A549 (cell line): ENCODE measurements around the gene IL20RB. TPM values are rescaled to one million over a fixed set of nuclear protein-coding genes. Genes with fewer than 3 reads are reported as not detected.

ENCODE experiments used
- ATAC-seq, 2 experiments: fragments of 200-7000 bp in 1 of 2; fragments of >200 bp in 1 of 2; cut with Nextera tagmentation in 1 of 2; cut with Tn5 transposase in 1 of 2; 3 replicates each; pipeline versions ENCODE4 v1.8.0 to v1.9.1; 2018 to 2020; ENCODE audit warnings: mild to moderate bottlenecking in 1 of 2, moderate library complexity in 1 of 2
- CTCF ChIA-PET: fragments of 300-600 bp; sonication (Branson Sonifier 250); formaldehyde crosslinking; extraction: SDS; loops from one replicate; lab custom pipeline; 2021; ENCODE audit warnings: antibody characterized with exemption, inconsistent platforms; lab: Yijun Ruan, JAX
- POLR2A ChIA-PET: fragments of 350-600 bp; formaldehyde crosslinking; extraction: SDS; loops from one replicate; lab custom pipeline; 2021; ENCODE audit warnings: antibody characterized with exemption, inconsistent platforms; lab: Yijun Ruan, JAX
- DNase-seq, 2 experiments: peaks; one replicate each; pipeline versions ENCODE4 v3.0.0 to v3.0.0-alpha.2; 2011 to 2016; ENCODE audit warnings: low read depth in 1 of 2, low spot score in 1 of 2
- FAIRE-seq: peaks from 2 replicates; lab custom pipeline; 2011; peaks lifted over from hg19 to GRCh38; lab: Jason Lieb, UNC
- H3K27ac ChIP-seq, 2 experiments: fragments of >200 bp; sonication (Bioruptor Twin); formaldehyde crosslinking; 3 replicates each; pipeline ENCODE4 v1.5.1; 2016 to 2017
- H3K4me1 ChIP-seq: fragments of >200 bp; sonication (Bioruptor Twin); formaldehyde crosslinking; 3 replicates; pipeline ENCODE4 v1.6.1; 2016
- H3K4me2 ChIP-seq: fragments of >200 bp; sonication (Bioruptor Twin); formaldehyde crosslinking; 3 replicates; pipeline ENCODE4 v1.6.1; 2016
- H3K4me3 ChIP-seq: fragments of >200 bp; sonication (Bioruptor Twin); formaldehyde crosslinking; 3 replicates; pipeline ENCODE4 v1.5.1; 2016
- H3K9me3 ChIP-seq: fragments of >200 bp; sonication (Bioruptor Twin); formaldehyde crosslinking; 3 replicates; pipeline ENCODE4 v1.6.1; 2016
- BCL3 ChIP-seq: fragments of >200 bp; sonication (Bioruptor Twin); formaldehyde crosslinking; IDR thresholded peaks from 3 replicates; pipeline ENCODE4 v1.6.1; 2016
- CBX2 ChIP-seq: fragments of 200-600 bp; sonication (generic); IDR thresholded peaks from 2 replicates; pipeline ENCODE4 v1.6.1; 2016; ENCODE audit warnings: low read depth, mild to moderate bottlenecking, borderline replicate concordance
- CHD4 ChIP-seq: fragments of 200-600 bp; sonication (generic); IDR thresholded peaks from 2 replicates; pipeline ENCODE4 v1.6.1; 2016; ENCODE audit warnings: antibody characterized with exemption, mild to moderate bottlenecking, borderline replicate concordance
- EHF ChIP-seq: fragments of 250-450 bp; sonication (Bioruptor Pico); IDR thresholded peaks from 2 replicates; pipeline ENCODE4 v1.5.0; 2020; ENCODE audit warnings: mild to moderate bottlenecking
- ELK1 ChIP-seq: fragments of 150-350 bp; IDR thresholded peaks from 2 replicates; pipeline ENCODE4 v1.6.1; 2014; ENCODE audit warnings: low read depth, mild to moderate bottlenecking, low read length
- EP300 ChIP-seq, 2 experiments: fragments of >200 bp; sonication (Bioruptor Twin); formaldehyde crosslinking; IDR thresholded peaks; 2 replicates in 1 of 2; 3 replicates in 1 of 2; pipeline ENCODE4 v1.6.1; 2016 to 2017
- ESRRA ChIP-seq: fragments of 150-350 bp; IDR thresholded peaks from 2 replicates; pipeline ENCODE4 v1.6.1; 2014; ENCODE audit warnings: mild to moderate bottlenecking, low read length, borderline replicate concordance
- FOXS1 ChIP-seq: fragments of 250-450 bp; sonication (Bioruptor Pico); IDR thresholded peaks from 2 replicates; pipeline ENCODE4 v1.5.0; 2020; ENCODE audit warnings: mild to moderate bottlenecking, moderate library complexity
- HDAC2 ChIP-seq: fragments of 200-600 bp; sonication (generic); IDR thresholded peaks from 2 replicates; pipeline ENCODE4 v1.6.1; 2016
- HEYL ChIP-seq: fragments of 250-450 bp; sonication (Bioruptor Pico); IDR thresholded peaks from 2 replicates; pipeline ENCODE4 v1.8.0; 2021; ENCODE audit warnings: mild to moderate bottlenecking, moderate library complexity
- JUNB ChIP-seq: fragments of >200 bp; sonication (Bioruptor Twin); formaldehyde crosslinking; IDR thresholded peaks from 2 replicates; pipeline ENCODE4 v1.6.1; 2016
- KDM5A ChIP-seq: fragments of 200-600 bp; sonication (generic); IDR thresholded peaks from 2 replicates; pipeline ENCODE4 v1.6.1; 2016; ENCODE audit warnings: antibody characterized with exemption, mild to moderate bottlenecking
- MAFK ChIP-seq: fragments of 450-650 bp; IDR thresholded peaks from 2 replicates; pipeline ENCODE4 v1.6.1; 2014; ENCODE audit not compliant: partially characterized antibody
- MAX ChIP-seq: IDR thresholded peaks from 2 replicates; pipeline ENCODE4 v1.6.1; 2012
- NR3C1 ChIP-seq: fragments of >200 bp; sonication (Bioruptor Twin); formaldehyde crosslinking; IDR thresholded peaks from 3 replicates; pipeline ENCODE4 v1.6.1; 2017
- PHF8 ChIP-seq: fragments of 200-600 bp; sonication (generic); IDR thresholded peaks from 2 replicates; pipeline ENCODE4 v1.6.1; 2016; ENCODE audit warnings: low read depth, mild to moderate bottlenecking, antibody characterized with exemption, moderate library complexity, borderline replicate concordance
- POLR2A ChIP-seq: IDR thresholded peaks from 2 replicates; pipeline ENCODE4 v1.6.1; 2012; ENCODE audit warnings: mild to moderate bottlenecking, low read length
- RAD21 ChIP-seq, 2 experiments: fragments of >200 bp in 1 of 2; sonication (Bioruptor Twin) in 1 of 2; formaldehyde crosslinking in 1 of 2; IDR thresholded peaks in 1 of 2; conservative IDR thresholded peaks in 1 of 2; 2 replicates in 1 of 2; 3 replicates in 1 of 2; pipeline ENCODE4 v1.6.1; 2012 to 2018; ENCODE audit warnings: inconsistent platforms in 1 of 2
- RARB ChIP-seq: fragments of 250-450 bp; sonication (Bioruptor Pico); IDR thresholded peaks from 2 replicates; pipeline ENCODE4 v1.8.0; 2021; ENCODE audit warnings: mild to moderate bottlenecking, moderate library complexity
- SMC3 ChIP-seq: fragments of >200 bp; sonication (Bioruptor Twin); formaldehyde crosslinking; IDR thresholded peaks from 3 replicates; pipeline ENCODE4 v1.6.1; 2018; ENCODE audit warnings: inconsistent platforms
- SREBF2 ChIP-seq: fragments of 450-650 bp; IDR thresholded peaks from 2 replicates; pipeline ENCODE4 v1.6.1; 2014; ENCODE audit warnings: mild to moderate bottlenecking, moderate library complexity
- TP53 ChIP-seq: fragments of 250-450 bp; sonication (Bioruptor Pico); IDR thresholded peaks from 2 replicates; pipeline ENCODE4 v1.5.0; 2021; ENCODE audit warnings: mild to moderate bottlenecking, moderate library complexity
- WGBS: methylation state at CpG from one replicate; pipeline ENCODE4 v1.1.6; 2017; ENCODE audit errors: missing lambda C conversion rate; 5-methylcytosine and 5-hydroxymethylcytosine counted together
- polyA plus RNA-seq, 4 experiments: library from polyadenylated mRNA; depleted of rRNA in 3 of 4; stranded (reverse); fragments of >200 nt; fragmentation: RNase III in 1 of 4; extraction: RNeasy Plus Mini Kit Qiagen cat#74134 plus additional on column Dnase treatment in 1 of 4; gene quantifications; 2 replicates in 3 of 4; 3 replicates in 1 of 4; pipeline ENCODE4 v1.2.3, GENCODE V29; 2011 to 2017

The IL20RB gene
- polyA plus RNA-seq, 2 of the 4 experiments (the other 2 are of a cell fraction) = 1.1 to 6.9 TPM

GRCh38 chr3:136919799-136920580 is 37.8 kb upstream of the IL20RB start:
- Histone ChIP-seq H3K4me2 (no peak overlapping the region), H3K9me3 (no peaks in the 10 kb centered on the region), H3K4me3 (no peak overlapping the region), H3K4me1 (no peaks in the 10 kb centered on the region; the same call in 2 of the 3 replicates), H3K27ac (no peak overlapping the region)
- no peak for FAIRE-seq
- TF ChIP-seq KDM5A (no peak), MAFK (peak; percentile 37), HEYL (CRISPR knock-in tag) (no peak)
- CTCF ChIA-PET = no interaction called here
- ATAC-seq = no peak
- 90% methylated on average over 1 of the region's 1 CpG for WGBS
- POLR2A ChIA-PET = no interaction called here
- DNase-seq = no peak

GRCh38 chr3:136920904-136921611 is 36.7 kb upstream of the IL20RB start:
- no peaks in the 10 kb centered on the region for H3K9me3 ChIP-seq
- no peak for TF ChIP-seq JUNB
- TF ChIP-seq CBX2 = no peak
- TF ChIP-seq EP300 (IDR thresholded peaks at IDR 0.05) = no peak
- TF ChIP-seq RARB (CRISPR knock-in tag) = no peak
- no peak for TF ChIP-seq EHF (CRISPR knock-in tag)
- no peak for TF ChIP-seq PHF8
- no peak for TF ChIP-seq ESRRA
- no peak for TF ChIP-seq FOXS1 (CRISPR knock-in tag)
- no peak for TF ChIP-seq RAD21 (conservative IDR thresholded peaks at IDR 0.05 in 1 of 2, IDR thresholded peaks at IDR 0.05 in 1 of 2)
- no peak for TF ChIP-seq BCL3
- no peak for TF ChIP-seq POLR2A
- TF ChIP-seq TP53 = no peak
- TF ChIP-seq MAX = no peak
- no peak for TF ChIP-seq CHD4
- TF ChIP-seq SMC3 = no peak
- TF ChIP-seq SREBF2 = no peak
- TF ChIP-seq NR3C1 = no peak
- TF ChIP-seq HDAC2 = no peak
- TF ChIP-seq ELK1 = no peak
- TF ChIP-seq, all 56 proteins: peak for 0
- CTCF ChIA-PET = no interaction called here
- no peak for DNase-seq
- Histone ChIP-seq H3K4me1 (peaks cover 9% of the 10 kb centered on the region; the same call in 2 of the 3 replicates), H3K4me2 (no peak overlapping the region), H3K4me3 (no peak overlapping the region), H3K27ac (no peak overlapping the region)
- no peak for ATAC-seq
- FAIRE-seq = no peak
- WGBS = 96% methylated on average over 4 of the region's 4 CpGs
- POLR2A ChIA-PET = no interaction called here
